Esophagus muscularis mucosa (tissue), 4 donors: ENCODE measurements around the gene PRR7. TPM values are rescaled to one million over a fixed set of nuclear protein-coding genes. Genes with fewer than 3 reads are reported as not detected.

Source experiments
- DNase-seq: peaks from one replicate; pipeline ENCODE4 v3.0.0-alpha.2; 2017; ENCODE audit errors: extremely low spot score
- H3K27ac ChIP-seq, 4 donors: fragments of 200-600 bp; sonication (generic); replicated peaks in 1 of 4; 1 replicate in 3 of 4; 2 replicates in 1 of 4; pipeline ENCODE4 v1.5.1; 2016 to 2019; ENCODE audit warnings: mild to moderate bottlenecking in 1 of 4
- H3K27me3 ChIP-seq, 4 donors: fragments of 200-600 bp; sonication (generic); one replicate each; pipeline versions ENCODE4 v1.5.1 to v1.6.0; 2016 to 2019
- H3K36me3 ChIP-seq, 4 donors: fragments of 200-600 bp; sonication (generic); one replicate each; pipeline ENCODE4 v1.5.1; 2016 to 2019
- H3K4me1 ChIP-seq, 4 donors: fragments of 200-600 bp; sonication (generic); one replicate each; pipeline ENCODE4 v1.5.1; 2016 to 2019
- H3K4me3 ChIP-seq, 4 donors: fragments of 200-600 bp; sonication (generic); 1 replicate in 2 of 4; 2 replicates in 2 of 4; pipeline ENCODE4 v1.5.1; 2016 to 2019; ENCODE audit warnings: mild to moderate bottlenecking in 4 of 4, moderate library complexity in 1 of 4
- H3K9me3 ChIP-seq, 4 donors: fragments of 200-600 bp; sonication (generic); 1 replicate in 3 of 4; 2 replicates in 1 of 4; pipeline ENCODE4 v1.5.1; 2016 to 2019
- EP300 ChIP-seq: sonication (generic); formaldehyde crosslinking; IDR thresholded peaks from one replicate; pipeline ENCODE4 v1.6.1; 2017; ENCODE audit warnings: antibody characterized with exemption
- POLR2A ChIP-seq: fragments of 450-650 bp; IDR thresholded peaks from one replicate; pipeline ENCODE4 v1.6.1; 2017; ENCODE audit warnings: antibody characterized with exemption, moderate library complexity, mild to moderate bottlenecking, low read depth
- POLR2AphosphoS5 ChIP-seq, 2 donors: sonication (generic); formaldehyde crosslinking; IDR thresholded peaks; one replicate each; pipeline ENCODE4 v1.6.1; 2017; ENCODE audit warnings: antibody characterized with exemption in 2 of 2
- WGBS: methylation state at CpG from one replicate; pipeline ENCODE4 v1.1.5; 2018; 5-methylcytosine and 5-hydroxymethylcytosine counted together
- intact Hi-C: fragments of 100-400 bp; cut with DNase I; formaldehyde crosslinking; loops from one replicate; pipeline ENCODE4 v1.15.1; 2023
- total RNA-seq, 4 donors: library from RNA; depleted of rRNA; stranded (reverse); fragments of >200 nt; gene quantifications; one replicate each; pipeline versions ENCODE4 v1.1.0 to v1.2.1, GENCODE V29; 2016
- TF ChIP-seq, protein P1 (sequence below), 3 experiments: fragments of 200-600 bp in 2 of 3; fragments of 450-650 bp in 1 of 3; sonication (generic) in 2 of 3; IDR thresholded peaks; one replicate each; pipeline ENCODE4 v1.5.1; 2017 to 2019; ENCODE audit warnings: antibody characterized with exemption in 3 of 3, mild to moderate bottlenecking in 2 of 3, moderate library complexity in 1 of 3

PRR7 gene
- total RNA-seq, 4 donors from 2014 or later, result 0.42 to 2.5 (median 1.6) TPM

DNA sequence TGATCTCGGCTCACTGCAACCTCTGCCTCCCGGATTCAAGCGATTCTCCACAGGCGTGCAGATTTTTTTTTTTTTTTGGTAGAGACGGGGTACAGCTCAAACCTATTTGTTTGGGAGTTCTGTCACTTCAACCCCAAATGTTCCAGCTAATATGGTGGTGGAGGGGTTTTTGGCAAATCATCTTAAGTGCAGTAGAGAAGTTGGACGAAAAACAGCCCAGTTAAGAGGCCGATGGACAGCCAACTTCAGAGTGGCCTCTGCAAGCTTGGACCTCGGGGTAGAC lies 756 bp upstream of the PRR7 start:
- peaks cover 0 to 47% (median 9%) of the 10 kb centered on the region in 4 donors for H3K27me3 ChIP-seq
- no peaks in the 10 kb centered on the region for H3K9me3 ChIP-seq
- intact Hi-C loops, result no loop called here
- H3K36me3 ChIP-seq, result peaks cover 4 to 20% (median 14%) of the 10 kb centered on the region in 4 donors
- H3K4me3 ChIP-seq, result peak overlapping the region; percentile 60 to 67 (median 65)
- no peak for TF ChIP-seq POLR2AphosphoS5 (IDR thresholded peaks at IDR 0.05)
- TF ChIP-seq EP300, result no peak
- TF ChIP-seq, protein P1, sequence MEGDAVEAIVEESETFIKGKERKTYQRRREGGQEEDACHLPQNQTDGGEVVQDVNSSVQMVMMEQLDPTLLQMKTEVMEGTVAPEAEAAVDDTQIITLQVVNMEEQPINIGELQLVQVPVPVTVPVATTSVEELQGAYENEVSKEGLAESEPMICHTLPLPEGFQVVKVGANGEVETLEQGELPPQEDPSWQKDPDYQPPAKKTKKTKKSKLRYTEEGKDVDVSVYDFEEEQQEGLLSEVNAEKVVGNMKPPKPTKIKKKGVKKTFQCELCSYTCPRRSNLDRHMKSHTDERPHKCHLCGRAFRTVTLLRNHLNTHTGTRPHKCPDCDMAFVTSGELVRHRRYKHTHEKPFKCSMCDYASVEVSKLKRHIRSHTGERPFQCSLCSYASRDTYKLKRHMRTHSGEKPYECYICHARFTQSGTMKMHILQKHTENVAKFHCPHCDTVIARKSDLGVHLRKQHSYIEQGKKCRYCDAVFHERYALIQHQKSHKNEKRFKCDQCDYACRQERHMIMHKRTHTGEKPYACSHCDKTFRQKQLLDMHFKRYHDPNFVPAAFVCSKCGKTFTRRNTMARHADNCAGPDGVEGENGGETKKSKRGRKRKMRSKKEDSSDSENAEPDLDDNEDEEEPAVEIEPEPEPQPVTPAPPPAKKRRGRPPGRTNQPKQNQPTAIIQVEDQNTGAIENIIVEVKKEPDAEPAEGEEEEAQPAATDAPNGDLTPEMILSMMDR (IDR thresholded peaks at IDR 0.05), result no peak
- no peak for TF ChIP-seq POLR2A
- peaks cover 22 to 32% (median 29%) of the 10 kb centered on the region in 4 donors for H3K4me1 ChIP-seq
- no peak for DNase-seq
- WGBS, result 8% methylated on average over 8 of the region's 8 CpGs
- no peak overlapping the region for H3K27ac ChIP-seq

DNA sequence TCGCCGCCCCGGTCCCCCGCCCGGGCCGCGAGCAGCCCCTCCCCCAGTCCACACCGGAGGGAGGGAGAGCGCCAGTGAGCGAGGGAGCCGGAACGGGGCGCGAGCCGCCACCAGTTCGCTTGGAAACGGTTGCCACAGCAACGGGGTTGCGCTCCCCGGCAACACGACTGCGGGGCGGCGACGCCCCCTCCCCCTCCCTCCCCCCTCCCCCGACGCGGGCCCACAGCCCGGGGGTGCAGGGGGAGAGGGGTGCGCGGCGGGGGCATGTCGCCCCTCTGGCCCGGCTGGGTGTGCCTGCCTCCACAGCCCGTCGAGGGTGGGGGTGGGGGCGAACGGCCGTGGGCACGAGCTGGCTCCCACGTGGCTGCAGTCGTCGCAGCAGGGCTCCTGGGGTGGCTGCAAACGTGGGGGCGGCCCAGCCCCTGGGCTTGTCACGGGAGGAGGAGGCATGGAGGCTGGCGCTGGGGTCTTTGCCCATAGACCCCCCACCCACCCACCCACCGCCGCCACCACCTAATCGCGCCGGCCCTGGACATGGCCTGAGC lies 524 bp downstream of the PRR7 start:
- WGBS, result no CpG with 5 or more reads among the region's 52 CpGs
- TF ChIP-seq POLR2AphosphoS5 (IDR thresholded peaks at IDR 0.05), result no peak
- TF ChIP-seq, protein P1 (IDR thresholded peaks at IDR 0.05), result no peak
- TF ChIP-seq EP300, result no peak
- no peak for TF ChIP-seq POLR2A
- Histone ChIP-seq H3K4me1 (peaks cover 22 to 32% (median 29%) of the 10 kb centered on the region in 4 donors), H3K9me3 (no peaks in the 10 kb centered on the region), H3K27me3 (peaks cover 0 to 60% (median 9%) of the 10 kb centered on the region in 4 donors), H3K4me3 (peak overlapping the region; percentile 60 to 67 (median 65)), H3K27ac (peak overlapping the region in 1 of 4 donors; percentile 14), H3K36me3 (peaks cover 0 to 7% (median 2%) of the 10 kb centered on the region in 4 donors)
- intact Hi-C loops, result no loop called here
- DNase-seq, result no peak

DNA sequence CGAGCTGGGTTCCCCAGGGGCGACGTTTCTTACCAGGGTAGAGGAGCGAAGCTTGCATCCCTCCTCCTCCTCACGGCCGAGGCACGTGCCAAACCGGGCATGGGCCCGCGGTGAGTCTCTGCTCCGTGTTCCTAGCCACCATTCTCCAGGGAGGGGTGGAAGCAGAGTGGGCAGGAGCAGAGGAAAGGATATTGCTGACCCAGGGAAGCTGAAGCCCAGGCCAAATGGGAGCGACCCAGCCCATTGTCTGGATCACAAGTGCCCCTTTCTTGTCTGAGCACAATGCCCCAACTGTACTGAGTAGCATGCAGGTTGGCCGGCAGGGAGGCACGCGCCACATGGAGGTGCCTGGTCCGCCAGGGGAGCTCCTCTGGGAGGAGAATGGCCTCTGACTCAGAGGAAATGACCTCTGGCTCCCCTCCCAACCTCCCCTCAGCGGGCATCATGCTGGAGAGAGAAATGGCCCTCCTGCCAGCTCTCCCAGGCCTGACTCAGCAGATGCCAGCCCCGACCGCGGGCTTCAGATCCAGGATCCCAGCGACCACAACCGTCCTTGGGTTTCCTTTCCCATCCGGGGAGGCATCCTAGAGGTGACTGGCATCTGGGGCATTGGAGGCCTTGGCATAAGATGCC lies 1.1 kb downstream of the PRR7 start:
- Histone ChIP-seq H3K9me3 (no peaks in the 10 kb centered on the region), H3K4me3 (peak overlapping the region; percentile 60 to 67 (median 65)), H3K27ac (no peak overlapping the region), H3K27me3 (peaks cover 0 to 65% (median 9%) of the 10 kb centered on the region in 4 donors), H3K36me3 (peaks cover 0 to 2% (median 0%) of the 10 kb centered on the region in 4 donors), H3K4me1 (peaks cover 22 to 32% (median 29%) of the 10 kb centered on the region in 4 donors)
- no peak for DNase-seq
- WGBS, result 33% methylated on average over 1 of the region's 23 CpGs
- intact Hi-C loops, result no loop called here
- no peak for TF ChIP-seq POLR2A
- TF ChIP-seq EP300, result no peak
- TF ChIP-seq POLR2AphosphoS5 (IDR thresholded peaks at IDR 0.05), result peak in 1 of 2 donors; percentile 53
- TF ChIP-seq, protein P1 (IDR thresholded peaks at IDR 0.05), result no peak

DNA sequence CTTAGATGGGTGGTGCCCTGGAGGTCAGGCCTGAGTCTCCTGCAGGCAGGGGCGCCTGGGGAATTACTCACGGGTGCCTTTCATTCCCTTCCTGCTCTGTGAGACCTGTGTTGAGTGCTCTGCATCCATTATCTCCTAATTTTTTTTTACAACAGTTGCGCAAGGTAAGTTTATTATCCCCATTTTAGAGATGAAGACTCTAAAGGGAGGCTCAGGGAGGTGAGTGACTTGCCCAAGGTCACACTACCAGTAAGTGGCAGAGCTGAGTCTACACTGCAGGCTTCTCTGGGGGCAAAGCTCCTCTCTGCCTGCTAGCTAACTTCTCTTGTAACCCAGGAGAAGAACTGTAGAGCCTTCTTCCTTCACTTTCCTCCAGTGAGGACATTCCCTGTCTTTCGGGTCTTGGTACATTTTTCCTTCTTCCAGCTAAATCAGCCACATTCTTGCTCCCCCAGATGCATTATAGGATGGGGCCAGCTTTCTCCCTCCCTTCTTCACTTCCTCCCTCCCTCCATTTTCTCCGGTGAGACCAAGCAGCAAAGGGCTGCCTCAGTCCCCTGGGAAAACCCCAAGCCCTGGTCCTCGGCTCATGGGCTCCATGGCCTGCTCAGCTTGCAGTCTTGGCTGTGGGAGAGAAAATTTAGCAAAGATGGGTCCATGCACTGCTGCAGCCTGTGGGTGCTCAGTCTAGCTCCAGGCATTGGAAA lies 1.8 kb downstream of the PRR7 start:
- Histone ChIP-seq H3K27me3 (peaks cover 0 to 70% (median 9%) of the 10 kb centered on the region in 4 donors), H3K36me3 (no peaks in the 10 kb centered on the region), H3K27ac (no peak overlapping the region), H3K4me1 (peaks cover 22 to 33% (median 30%) of the 10 kb centered on the region in 4 donors), H3K4me3 (no peak overlapping the region), H3K9me3 (no peaks in the 10 kb centered on the region)
- intact Hi-C loops, result no loop called here
- WGBS, result 73% methylated on average over 6 of the region's 6 CpGs
- no peak for DNase-seq
- no peak for TF ChIP-seq EP300
- no peak for TF ChIP-seq POLR2A
- TF ChIP-seq, protein P1 (IDR thresholded peaks at IDR 0.05), result no peak
- no peak for TF ChIP-seq POLR2AphosphoS5 (IDR thresholded peaks at IDR 0.05)
